HEK293 (cell line): ENCODE results near the gene SAP30L.
A peak's percentile ranks its signal among the peaks of the same experiment; 100 is the strongest.

Experiments
- BCL11B ChIP-seq: fragments of 450-650 bp; formaldehyde crosslinking; IDR thresholded peaks from 2 replicates; pipeline ENCODE4 v1.5.1; 2016; ENCODE audit warnings: low read depth, missing biosample characterization, missing genetic modification characterization
- CTCF ChIP-seq: fragments of 450-650 bp; formaldehyde crosslinking; IDR thresholded peaks from 2 replicates; pipeline ENCODE4 v1.5.1; 2016; ENCODE audit warnings: missing biosample characterization, missing genetic modification characterization
- FEZF1 ChIP-seq: fragments of 450-650 bp; formaldehyde crosslinking; IDR thresholded peaks from 2 replicates; pipeline ENCODE4 v1.5.1; 2016; ENCODE audit warnings: missing biosample characterization, missing genetic modification characterization
- GLI4 ChIP-seq: fragments of 450-650 bp; formaldehyde crosslinking; IDR thresholded peaks from 2 replicates; pipeline ENCODE4 v1.5.1; 2016; ENCODE audit warnings: missing biosample characterization, missing genetic modification characterization
- KLF10 ChIP-seq: fragments of 450-650 bp; IDR thresholded peaks from 2 replicates; pipeline ENCODE4 v1.5.1; 2018; ENCODE audit warnings: missing biosample characterization, mild to moderate bottlenecking, missing genetic modification characterization
- PRDM10 ChIP-seq: fragments of 450-650 bp; formaldehyde crosslinking; IDR thresholded peaks from 2 replicates; pipeline ENCODE4 v1.5.1; 2016; ENCODE audit warnings: missing biosample characterization, missing genetic modification characterization
- SCRT2 ChIP-seq: fragments of 450-650 bp; formaldehyde crosslinking; IDR thresholded peaks from 2 replicates; pipeline ENCODE4 v1.5.1; 2016; ENCODE audit warnings: missing biosample characterization, missing genetic modification characterization
- ZBTB21 ChIP-seq: fragments of 450-650 bp; formaldehyde crosslinking; IDR thresholded peaks from 2 replicates; pipeline ENCODE4 v1.5.1; 2017; ENCODE audit warnings: missing biosample characterization, missing genetic modification characterization
- ZBTB49 ChIP-seq: fragments of 450-650 bp; formaldehyde crosslinking; IDR thresholded peaks from 2 replicates; pipeline ENCODE4 v1.5.1; 2016; ENCODE audit warnings: missing biosample characterization, missing genetic modification characterization, low read depth
- ZBTB6 ChIP-seq: fragments of 450-650 bp; formaldehyde crosslinking; IDR thresholded peaks from 2 replicates; pipeline ENCODE4 v1.5.1; 2017; ENCODE audit warnings: missing biosample characterization, missing genetic modification characterization
- ZEB2 ChIP-seq: fragments of 450-650 bp; formaldehyde crosslinking; IDR thresholded peaks from 2 replicates; pipeline ENCODE4 v1.5.1; 2016; ENCODE audit warnings: missing biosample characterization, missing genetic modification characterization
- ZNF133 ChIP-seq: fragments of 450-650 bp; formaldehyde crosslinking; IDR thresholded peaks from 2 replicates; pipeline ENCODE4 v1.5.1; 2016; ENCODE audit warnings: missing biosample characterization, missing genetic modification characterization
- ZNF138 ChIP-seq: fragments of 450-650 bp; formaldehyde crosslinking; IDR thresholded peaks from 2 replicates; pipeline ENCODE4 v1.5.1; 2016; ENCODE audit warnings: missing biosample characterization, missing genetic modification characterization, borderline replicate concordance
- ZNF155 ChIP-seq: fragments of 450-650 bp; formaldehyde crosslinking; IDR thresholded peaks from 2 replicates; pipeline ENCODE4 v1.5.1; 2016; ENCODE audit warnings: missing biosample characterization, missing genetic modification characterization
- ZNF169 ChIP-seq: fragments of 450-650 bp; formaldehyde crosslinking; IDR thresholded peaks from 2 replicates; pipeline ENCODE4 v1.5.1; 2016; ENCODE audit warnings: missing biosample characterization, missing genetic modification characterization
- ZNF174 ChIP-seq: fragments of 450-650 bp; formaldehyde crosslinking; IDR thresholded peaks from 2 replicates; pipeline ENCODE4 v1.5.0; 2017; ENCODE audit warnings: missing biosample characterization, mild to moderate bottlenecking, missing genetic modification characterization
- ZNF350 ChIP-seq: fragments of 450-650 bp; formaldehyde crosslinking; IDR thresholded peaks from 2 replicates; pipeline ENCODE4 v1.5.0; 2017; ENCODE audit warnings: missing biosample characterization, mild to moderate bottlenecking, missing genetic modification characterization
- ZNF362 ChIP-seq: fragments of 450-650 bp; formaldehyde crosslinking; IDR thresholded peaks from 2 replicates; pipeline ENCODE4 v1.5.1; 2016; ENCODE audit warnings: missing biosample characterization, missing genetic modification characterization
- ZNF398 ChIP-seq: fragments of 450-650 bp; formaldehyde crosslinking; IDR thresholded peaks from 2 replicates; pipeline ENCODE4 v1.5.1; 2017; ENCODE audit warnings: missing biosample characterization, missing genetic modification characterization
- ZNF423 ChIP-seq: fragments of 450-650 bp; formaldehyde crosslinking; IDR thresholded peaks from 2 replicates; pipeline ENCODE4 v1.5.1; 2016; ENCODE audit warnings: missing biosample characterization, missing genetic modification characterization
- ZNF488 ChIP-seq: fragments of 450-650 bp; formaldehyde crosslinking; IDR thresholded peaks from 2 replicates; pipeline ENCODE4 v1.5.1; 2016; ENCODE audit warnings: missing biosample characterization, missing genetic modification characterization
- ZNF513 ChIP-seq: fragments of 450-650 bp; IDR thresholded peaks from 2 replicates; pipeline ENCODE4 v1.5.1; 2018; ENCODE audit warnings: missing biosample characterization, missing genetic modification characterization
- ZNF664 ChIP-seq: fragments of 450-650 bp; formaldehyde crosslinking; IDR thresholded peaks from 2 replicates; pipeline ENCODE4 v1.5.1; 2016; ENCODE audit warnings: missing biosample characterization, missing genetic modification characterization
- ZNF785 ChIP-seq: fragments of 450-650 bp; formaldehyde crosslinking; IDR thresholded peaks from 2 replicates; pipeline ENCODE4 v1.5.1; 2016; ENCODE audit warnings: missing biosample characterization, missing genetic modification characterization
- ZNF843 ChIP-seq: fragments of 450-650 bp; formaldehyde crosslinking; IDR thresholded peaks from 2 replicates; pipeline ENCODE4 v1.5.1; 2016; ENCODE audit warnings: missing biosample characterization, missing genetic modification characterization

Gene SAP30L

GRCh38 chr5:154397652-154398406 lies 48.0 kb upstream of the SAP30L start (continued):
- TF ChIP-seq PRDM10 (tag by site-specific recombination), result no peak
- TF ChIP-seq ZNF664 (tag by site-specific recombination), result no peak
- no peak for TF ChIP-seq ZNF138 (tag by site-specific recombination)
- peak; percentile 52; the same call in 1 of the 2 replicates for TF ChIP-seq CTCF (tag by site-specific recombination)
- no peak for TF ChIP-seq ZNF155 (tag by site-specific recombination)
- TF ChIP-seq ZNF362 (tag by site-specific recombination), result no peak
- TF ChIP-seq KLF10 (tag by site-specific recombination), result no peak
- TF ChIP-seq ZNF174, result no peak
- no peak for TF ChIP-seq ZNF133
- peak; percentile 79; the same call in 1 of the 2 replicates for TF ChIP-seq BCL11B (tag by site-specific recombination)
- TF ChIP-seq ZBTB6 (tag by site-specific recombination), result no peak
- peak; percentile 60; the same call in 1 of the 2 replicates for TF ChIP-seq ZNF488 (tag by site-specific recombination)
- TF ChIP-seq GLI4 (tag by site-specific recombination), result no peak
- peak; percentile 86 for TF ChIP-seq FEZF1 (tag by site-specific recombination)
- TF ChIP-seq ZNF785, result no peak
- peak; percentile 34; the same call in 1 of the 2 replicates for TF ChIP-seq ZNF423 (tag by site-specific recombination)
- no peak for TF ChIP-seq ZBTB21 (tag by site-specific recombination)
- TF ChIP-seq ZBTB49 (tag by site-specific recombination), result no peak
- no peak for TF ChIP-seq ZNF350 (tag by site-specific recombination)
- TF ChIP-seq ZNF398 (tag by site-specific recombination), result peak; percentile 88
- peak; percentile 74; the same call in 1 of the 2 replicates for TF ChIP-seq ZEB2
- no peak for TF ChIP-seq ZNF169 (tag by site-specific recombination)
- TF ChIP-seq SCRT2, result no peak
- no peak for TF ChIP-seq ZNF513
- TF ChIP-seq ZNF843 (tag by site-specific recombination), result peak; percentile 90
